ENCODE measurements around the gene ATP9A. TPM values are rescaled to one million over a fixed set of nuclear protein-coding genes. Genes with fewer than 3 reads are reported as not detected.

ATP9A gene
- total RNA-seq, 6 experiments from 2014 or later, result 10.5 to 17.4 (median 13.0) TPM

DNA sequence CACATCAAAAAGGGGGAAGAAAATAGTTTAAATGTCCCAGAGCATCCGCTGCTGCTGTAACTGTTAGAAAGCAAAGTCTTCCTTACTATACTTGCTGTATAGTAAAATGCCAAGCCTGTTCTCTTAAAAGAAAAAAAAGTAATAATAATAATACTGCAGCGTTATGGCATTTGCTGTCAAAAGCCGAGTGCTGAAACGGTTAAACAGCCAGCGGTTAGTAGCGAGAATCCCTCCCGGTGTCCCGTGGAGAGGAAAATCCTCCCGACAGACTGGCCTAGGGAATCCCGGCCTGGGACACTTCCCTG, 206.2 kb downstream of the ATP9A start:
- ATAC-seq (no peak), DNase-seq (no peak)
- H3K27me3 ChIP-seq, result no peaks in the 10 kb centered on the region
- intact Hi-C loops (cut with DNase I), result no loop called here
- peak overlapping the region in 2 of 3 donors; percentile 47 to 52 for H3K27ac ChIP-seq
- peaks cover 0 to 36% (median 9%) of the 10 kb centered on the region in 4 donors for H3K4me1 ChIP-seq
- 2% methylated on average over 10 of the region's 10 CpGs for WGBS (ENCODE audit: insufficient coverage, low coverage, low lambda C conversion rate, missing lambda C conversion rate)
- H3K4me3 ChIP-seq, result peak overlapping the region; percentile 21 to 45 (median 29)
- H3K36me3 ChIP-seq, result no peaks in the 10 kb centered on the region
- no peaks in the 10 kb centered on the region for H3K9me3 ChIP-seq
- TF ChIP-seq POLR2A (IDR thresholded peaks at IDR 0.05), result no peak
- TF ChIP-seq, protein P1, sequence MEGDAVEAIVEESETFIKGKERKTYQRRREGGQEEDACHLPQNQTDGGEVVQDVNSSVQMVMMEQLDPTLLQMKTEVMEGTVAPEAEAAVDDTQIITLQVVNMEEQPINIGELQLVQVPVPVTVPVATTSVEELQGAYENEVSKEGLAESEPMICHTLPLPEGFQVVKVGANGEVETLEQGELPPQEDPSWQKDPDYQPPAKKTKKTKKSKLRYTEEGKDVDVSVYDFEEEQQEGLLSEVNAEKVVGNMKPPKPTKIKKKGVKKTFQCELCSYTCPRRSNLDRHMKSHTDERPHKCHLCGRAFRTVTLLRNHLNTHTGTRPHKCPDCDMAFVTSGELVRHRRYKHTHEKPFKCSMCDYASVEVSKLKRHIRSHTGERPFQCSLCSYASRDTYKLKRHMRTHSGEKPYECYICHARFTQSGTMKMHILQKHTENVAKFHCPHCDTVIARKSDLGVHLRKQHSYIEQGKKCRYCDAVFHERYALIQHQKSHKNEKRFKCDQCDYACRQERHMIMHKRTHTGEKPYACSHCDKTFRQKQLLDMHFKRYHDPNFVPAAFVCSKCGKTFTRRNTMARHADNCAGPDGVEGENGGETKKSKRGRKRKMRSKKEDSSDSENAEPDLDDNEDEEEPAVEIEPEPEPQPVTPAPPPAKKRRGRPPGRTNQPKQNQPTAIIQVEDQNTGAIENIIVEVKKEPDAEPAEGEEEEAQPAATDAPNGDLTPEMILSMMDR (IDR thresholded peaks at IDR 0.05), result no peak

- Histone ChIP-seq H3K36me3 (no peaks in the 10 kb centered on the region), H3K27me3 (no peaks in the 10 kb centered on the region), H3K27ac (no peak overlapping the region), H3K4me1 (peaks cover 0 to 36% (median 9%) of the 10 kb centered on the region in 4 donors), H3K4me3 (no peak overlapping the region), H3K9me3 (no peaks in the 10 kb centered on the region)
- TF ChIP-seq, protein P1 (IDR thresholded peaks at IDR 0.05), result no peak
- TF ChIP-seq POLR2A (IDR thresholded peaks at IDR 0.05), result no peak
- DNase-seq (no peak), ATAC-seq (no peak)
- intact Hi-C loops (cut with DNase I), result no loop called here
- 33% methylated on average over 16 of the region's 16 CpGs for WGBS (ENCODE audit: insufficient coverage, low coverage, low lambda C conversion rate, missing lambda C conversion rate)
These were observed 207.5 kb downstream of the ATP9A start for GRCh38 chr20:51560550-51561307.

DNA sequence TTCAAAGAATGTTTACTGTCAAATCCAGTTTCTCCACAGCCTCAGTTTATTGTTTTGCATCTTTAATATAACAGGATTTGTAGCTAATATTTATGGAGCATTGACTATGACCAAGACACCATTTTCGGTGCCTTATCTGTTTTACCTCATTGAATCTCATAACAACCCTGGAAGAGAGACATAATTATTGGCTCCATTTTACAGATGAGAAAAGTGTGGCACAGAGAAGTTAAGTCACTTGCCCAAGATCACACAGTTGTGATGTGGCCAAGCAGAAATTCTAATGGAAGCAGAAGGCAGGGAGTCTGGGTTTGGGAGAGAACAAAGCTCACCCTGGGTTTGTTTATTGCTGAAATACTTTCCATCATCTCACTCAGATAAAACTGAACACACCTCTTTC, 208.1 kb downstream of the ATP9A start:
- DNase-seq (no peak), ATAC-seq (no peak)
- no peak overlapping the region for H3K4me3 ChIP-seq
- no peaks in the 10 kb centered on the region for H3K27me3 ChIP-seq
- no peaks in the 10 kb centered on the region for H3K9me3 ChIP-seq
- H3K27ac ChIP-seq, result no peak overlapping the region
- H3K4me1 ChIP-seq, result peaks cover 0 to 36% (median 9%) of the 10 kb centered on the region in 4 donors
- 71% methylated on average over 1 of the region's 1 CpG for WGBS (ENCODE audit: insufficient coverage, low coverage, low lambda C conversion rate, missing lambda C conversion rate)
- intact Hi-C loops (cut with DNase I), result no loop called here
- no peak for TF ChIP-seq POLR2A (IDR thresholded peaks at IDR 0.05)
- TF ChIP-seq, protein P1 (IDR thresholded peaks at IDR 0.05), result no peak
- no peaks in the 10 kb centered on the region for H3K36me3 ChIP-seq

GRCh38 chr20:51554538-51555165, 213.5 kb downstream of the ATP9A start:
- DNase-seq, result no peak
- intact Hi-C loops (cut with DNase I), result no loop called here

More at GRCh38 chr20:51554538-51555165, 213.5 kb downstream of the ATP9A start:
- peak in 1 of 4 donors; percentile 45 for ATAC-seq
- H3K36me3 ChIP-seq, result no peaks in the 10 kb centered on the region
- no peak for TF ChIP-seq POLR2A (IDR thresholded peaks at IDR 0.05)
- TF ChIP-seq, protein P1 (IDR thresholded peaks at IDR 0.05), result no peak
- no peaks in the 10 kb centered on the region for H3K27me3 ChIP-seq
- no peak overlapping the region for H3K27ac ChIP-seq
- H3K4me3 ChIP-seq, result no peak overlapping the region
- H3K9me3 ChIP-seq, result no peaks in the 10 kb centered on the region
- no peaks in the 10 kb centered on the region for H3K4me1 ChIP-seq
- WGBS (ENCODE audit: insufficient coverage, low coverage, low lambda C conversion rate, missing lambda C conversion rate), result 71% methylated on average over 7 of the region's 11 CpGs

All from right lobe of liver (tissue), 6 donors.